ES-I3 (cell line): ENCODE measurements around the gene SFXN1.
"Not testable (repeated sequence)": the region's sequence is repeated elsewhere in the genome, so short reads cannot be mapped to it uniquely, and the experiment has no call there.

Experiments
- H3K36me3 ChIP-seq: 2 replicates; pipeline ENCODE4 v1.6.1; 2013; ENCODE audit warnings: mild to moderate bottlenecking, low read length, control low read depth, moderate library complexity; ENCODE audit not compliant: insufficient read depth
- H3K4me1 ChIP-seq: 2 replicates; pipeline ENCODE4 v1.6.1; 2013; ENCODE audit warnings: mild to moderate bottlenecking, control low read depth, low read length; ENCODE audit not compliant: insufficient read depth
- H3K9ac ChIP-seq: 2 replicates; pipeline ENCODE4 v1.6.1; 2013; ENCODE audit warnings: low read depth, mild to moderate bottlenecking, low read length, moderate library complexity
- H3K9me3 ChIP-seq: 2 replicates; pipeline ENCODE4 v1.6.1; 2013; ENCODE audit warnings: mild to moderate bottlenecking, low read length, moderate library complexity; ENCODE audit not compliant: control insufficient read depth, insufficient read depth

SFXN1 gene

DNA sequence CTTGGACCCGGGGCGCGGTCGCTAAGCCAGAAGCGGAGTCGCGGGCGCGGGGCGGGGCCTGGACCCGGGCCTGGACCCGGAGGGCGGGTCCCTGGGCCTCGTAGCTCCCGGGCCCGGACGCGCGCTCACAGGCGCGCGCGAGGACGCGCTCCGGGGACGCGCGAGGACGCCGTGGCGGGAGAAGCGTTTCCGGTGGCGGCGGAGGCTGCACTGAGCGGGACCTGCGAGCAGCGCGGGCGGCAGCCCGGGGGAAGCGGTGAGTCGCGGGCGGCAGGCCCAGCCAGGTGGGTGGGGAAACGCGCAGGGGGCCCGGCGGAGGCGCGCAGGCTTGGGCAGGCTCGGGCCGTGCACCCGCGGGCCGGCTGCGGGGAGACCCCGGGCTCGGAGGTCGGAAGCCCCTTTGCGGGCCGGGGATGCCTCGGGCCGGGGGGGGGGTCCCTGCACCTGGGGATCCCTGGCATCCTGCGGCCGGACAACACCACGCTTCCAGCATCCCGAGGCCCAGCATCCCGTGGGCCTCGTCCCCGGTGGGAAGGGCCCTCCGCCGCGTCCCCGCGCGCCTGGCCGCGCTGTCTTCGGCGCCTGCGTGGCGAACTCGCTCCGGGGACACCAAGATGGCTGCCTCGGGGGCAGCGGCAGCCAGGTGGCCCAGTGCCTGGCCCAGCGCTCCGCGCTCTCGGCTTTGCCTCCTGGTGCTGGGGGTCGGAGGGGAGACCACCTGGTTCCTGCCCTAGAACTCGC is at the start of gene SFXN1:
SFXN1 (plus strand) TSS at position 177 of the 741 bp plus-strand sequence. CDS start 13,544 bp downstream, outside the sequence.
- Histone ChIP-seq H3K36me3 (peaks cover 5% of the 10 kb centered on the region), H3K4me1 (peaks cover 7% of the 10 kb centered on the region; the same call in 1 of the 2 replicates), H3K9me3 (no peaks in the 10 kb centered on the region), H3K9ac (peak within 1 kb of the TSS; percentile 61)

GRCh38 chr5:175434800-175435199 is 43.6 kb upstream of the SFXN1 start:
- H3K9me3 ChIP-seq, result no peaks in the 10 kb centered on the region
- H3K4me1 ChIP-seq, result peaks cover 38% of the 10 kb centered on the region
- no peak overlapping the region for H3K9ac ChIP-seq
- no peaks in the 10 kb centered on the region for H3K36me3 ChIP-seq

DNA sequence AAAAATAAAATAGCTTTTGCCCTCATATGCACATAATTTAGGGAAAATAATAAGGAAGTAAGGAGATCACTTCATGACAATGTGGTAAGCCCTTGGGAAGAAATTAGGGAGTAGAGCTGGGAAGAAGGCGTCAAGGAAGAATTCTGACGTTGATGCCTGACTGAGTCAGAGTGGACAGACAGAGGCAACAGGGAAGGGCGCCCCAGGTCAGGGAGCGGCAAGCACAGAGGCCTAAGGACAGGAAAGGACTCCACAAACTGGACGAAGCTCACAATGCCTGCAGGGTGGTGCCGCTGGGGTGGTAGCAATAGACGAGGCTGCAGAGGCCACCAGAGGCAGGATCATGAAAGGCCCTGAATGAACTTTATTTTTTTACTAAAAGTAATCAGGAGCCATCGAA is 42.0 kb upstream of the SFXN1 start:
- Histone ChIP-seq H3K36me3 (no peaks in the 10 kb centered on the region), H3K9ac (no peak overlapping the region), H3K4me1 (peaks cover 38% of the 10 kb centered on the region), H3K9me3 (no peaks in the 10 kb centered on the region)

DNA sequence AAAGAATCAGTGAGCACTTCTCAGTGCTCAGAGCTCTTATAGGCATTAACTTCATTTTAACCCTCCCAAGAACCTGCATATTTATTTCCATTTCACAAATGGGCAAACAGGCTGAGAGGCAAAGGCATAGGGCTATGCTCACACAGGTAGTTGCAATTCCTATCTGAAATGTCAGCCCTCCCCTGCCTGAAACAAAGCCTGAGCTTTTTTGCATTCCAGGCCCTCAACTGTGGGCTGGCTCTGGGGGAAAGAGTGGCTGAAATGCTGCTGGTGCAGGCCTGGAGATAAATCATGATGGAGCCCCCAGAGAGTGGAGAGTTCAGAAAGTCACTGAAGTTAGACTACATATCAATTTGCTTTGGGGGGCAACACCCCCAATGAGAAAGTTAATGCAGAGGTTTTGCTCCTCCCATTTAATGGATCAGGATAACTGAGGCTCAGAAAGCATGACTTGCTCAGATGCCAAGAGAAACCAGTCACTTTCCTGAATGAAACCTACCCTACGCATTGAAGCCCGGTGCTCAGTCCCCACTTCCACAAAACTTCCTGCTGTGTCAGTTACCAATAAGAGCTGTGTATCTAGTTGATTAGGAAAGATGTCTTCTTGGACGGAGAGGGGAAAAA is 40.0 kb upstream of the SFXN1 start:
- no peaks in the 10 kb centered on the region for H3K36me3 ChIP-seq
- no peak overlapping the region for H3K9ac ChIP-seq
- H3K9me3 ChIP-seq, result no peaks in the 10 kb centered on the region
- peaks cover 41% of the 10 kb centered on the region for H3K4me1 ChIP-seq

DNA sequence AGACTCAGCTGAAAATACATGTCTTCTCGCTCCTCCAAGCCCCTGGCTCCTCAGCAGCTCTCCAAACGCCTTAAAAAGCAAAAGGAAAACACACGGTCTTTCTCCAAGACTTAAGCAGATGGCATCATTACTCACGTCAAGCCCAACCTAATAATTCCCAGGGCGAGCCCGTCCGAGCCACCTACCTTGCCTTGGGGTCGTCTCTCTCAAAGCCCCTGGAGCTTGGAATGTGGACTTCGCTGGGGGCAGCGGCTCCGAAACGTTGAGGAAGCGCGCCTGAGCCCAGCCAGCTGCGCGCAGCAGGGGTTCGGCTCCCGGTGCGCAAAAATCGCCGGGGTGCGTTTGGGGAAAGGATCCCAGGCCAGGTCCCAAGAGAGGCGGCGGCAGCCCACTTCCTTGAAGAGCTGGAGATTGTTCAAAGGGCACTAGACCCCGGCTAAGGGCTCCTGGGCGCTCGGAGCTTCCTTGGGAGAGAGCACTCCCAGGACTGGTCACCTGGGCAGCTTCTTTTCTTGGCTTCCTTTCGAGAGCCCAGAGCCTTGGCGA is 34.8 kb upstream of the SFXN1 start:
- no peaks in the 10 kb centered on the region for H3K9me3 ChIP-seq
- no peaks in the 10 kb centered on the region for H3K36me3 ChIP-seq
- peak overlapping the region; percentile 53 for H3K9ac ChIP-seq
- peaks cover 14% of the 10 kb centered on the region for H3K4me1 ChIP-seq

DNA sequence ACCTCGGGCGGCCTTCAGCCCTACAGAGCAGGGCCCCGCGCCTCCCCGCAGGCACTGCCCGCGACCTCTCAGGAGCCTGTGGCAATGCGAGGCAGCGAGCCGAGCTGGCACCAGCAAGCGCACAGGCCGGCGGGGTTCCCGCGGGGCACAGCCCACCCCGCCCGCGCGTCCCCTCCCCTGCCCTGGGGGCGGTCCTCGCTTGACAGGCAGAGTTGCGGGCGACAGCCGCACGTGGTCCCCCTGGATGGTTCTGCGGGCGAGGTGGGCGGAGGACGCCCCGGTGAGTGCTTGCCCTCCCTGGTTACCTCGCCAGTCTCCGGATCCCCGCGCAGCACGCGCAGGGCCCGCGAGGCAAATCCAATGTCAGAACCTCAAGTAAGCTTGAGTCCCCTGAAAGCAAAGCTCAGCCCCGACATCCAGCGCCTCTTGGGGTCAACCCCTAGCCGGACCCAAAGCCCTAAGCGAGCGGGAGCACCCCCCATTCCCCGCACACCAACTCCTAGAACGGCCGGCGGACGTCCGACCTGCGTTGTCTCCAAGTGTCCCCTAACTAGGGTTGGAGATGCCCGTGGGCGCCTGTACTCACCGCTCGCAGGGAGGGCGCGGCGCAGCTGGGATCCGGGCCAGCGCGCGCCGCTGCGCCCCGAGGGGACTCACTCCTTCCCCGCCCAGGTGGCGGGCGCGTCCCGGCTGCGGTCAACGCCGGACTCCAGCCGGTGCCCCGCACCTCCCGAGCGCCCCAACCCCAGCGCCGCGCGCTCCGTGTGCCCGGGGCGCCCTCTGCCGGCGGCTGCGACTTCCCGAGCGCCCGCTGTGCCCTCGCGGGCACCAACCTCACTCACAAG is 34.1 kb upstream of the SFXN1 start, which contains the start of gene DRD1:
DRD1 (minus strand) TSS at position 123 of the 845 bp plus-strand sequence. CDS start 1,083 bp downstream, outside the sequence.
- peaks cover 14% of the 10 kb centered on the region for H3K4me1 ChIP-seq
- peak within 1 kb of the TSS; percentile 53 for H3K9ac ChIP-seq
- H3K36me3 ChIP-seq, result no peaks in the 10 kb centered on the region
- H3K9me3 ChIP-seq, result no peaks in the 10 kb centered on the region

DNA sequence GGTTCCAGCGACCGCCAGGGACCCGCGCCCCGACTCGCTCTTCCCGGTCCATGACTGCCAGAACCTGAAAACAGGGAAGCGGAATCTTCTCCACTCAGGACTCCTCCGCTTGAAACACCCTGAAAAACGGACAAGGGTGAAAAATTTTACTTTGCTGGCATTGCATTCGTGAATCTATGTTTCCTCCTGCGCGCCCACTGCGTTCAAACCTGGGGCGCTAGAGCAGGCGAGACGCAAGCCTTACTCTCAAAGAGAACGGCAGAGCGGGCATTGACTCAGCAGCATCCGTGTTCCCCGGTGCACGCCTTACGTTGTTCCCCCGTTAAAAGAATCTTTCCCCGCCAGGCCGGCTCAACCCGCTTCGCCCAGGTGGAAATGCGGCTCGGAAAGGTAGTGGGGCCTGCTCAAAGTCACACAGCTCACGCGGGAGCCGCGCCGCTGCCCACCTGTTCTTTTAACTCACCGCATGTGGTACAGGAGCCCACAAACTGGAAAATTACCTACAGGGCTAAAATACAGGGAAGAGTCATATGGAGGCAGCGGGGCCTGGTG is 33.4 kb upstream of the SFXN1 start:
- peak overlapping the region; percentile 53 for H3K9ac ChIP-seq
- H3K4me1 ChIP-seq, result peaks cover 14% of the 10 kb centered on the region
- H3K36me3 ChIP-seq, result no peaks in the 10 kb centered on the region
- no peaks in the 10 kb centered on the region for H3K9me3 ChIP-seq

GRCh38 chr5:175446378-175446777 is 32.0 kb upstream of the SFXN1 start:
- H3K9me3 ChIP-seq, H3K9ac ChIP-seq, H3K36me3 ChIP-seq: not testable (repeated sequence)
- H3K4me1 ChIP-seq, result peaks cover 14% of the 10 kb centered on the region

- Histone ChIP-seq H3K9ac (no peak overlapping the region), H3K4me1 (peaks cover 14% of the 10 kb centered on the region), H3K36me3 (no peaks in the 10 kb centered on the region), H3K9me3 (no peaks in the 10 kb centered on the region)
Observed at GRCh38 chr5:175447571-175447970, 30.8 kb upstream of the SFXN1 start.

- Histone ChIP-seq H3K9me3 (no peaks in the 10 kb centered on the region), H3K36me3 (no peaks in the 10 kb centered on the region), H3K9ac (no peak overlapping the region), H3K4me1 (peaks cover 12% of the 10 kb centered on the region)
Observed at GRCh38 chr5:175448276-175448675, 30.1 kb upstream of the SFXN1 start.

DNA sequence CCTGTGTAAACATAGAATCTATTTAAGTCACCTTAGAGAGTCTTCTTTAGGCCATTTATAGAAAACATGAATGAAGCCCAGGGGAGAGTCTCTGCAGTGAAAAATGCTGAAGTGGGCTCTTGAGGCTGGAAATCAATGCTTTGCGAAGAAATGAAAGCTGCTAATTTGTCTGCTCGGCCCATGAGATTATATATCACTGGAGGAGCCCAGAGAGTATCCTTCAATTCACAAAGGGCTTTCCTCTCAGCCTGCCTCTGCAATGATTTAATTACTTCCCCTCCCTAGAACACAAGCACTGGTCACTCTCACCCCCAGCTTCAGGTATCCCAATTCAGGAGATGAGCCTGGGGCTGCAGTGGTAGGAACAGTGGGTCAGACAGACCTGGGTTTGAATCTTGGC is 26.2 kb upstream of the SFXN1 start:
- peaks cover 11% of the 10 kb centered on the region for H3K4me1 ChIP-seq
- H3K9ac ChIP-seq, result no peak overlapping the region
- no peaks in the 10 kb centered on the region for H3K9me3 ChIP-seq
- no peaks in the 10 kb centered on the region for H3K36me3 ChIP-seq

- not testable (repeated sequence) for H3K9ac ChIP-seq, H3K9me3 ChIP-seq, H3K4me1 ChIP-seq, H3K36me3 ChIP-seq
Observed at GRCh38 chr5:175454338-175454737, 24.0 kb upstream of the SFXN1 start.

DNA sequence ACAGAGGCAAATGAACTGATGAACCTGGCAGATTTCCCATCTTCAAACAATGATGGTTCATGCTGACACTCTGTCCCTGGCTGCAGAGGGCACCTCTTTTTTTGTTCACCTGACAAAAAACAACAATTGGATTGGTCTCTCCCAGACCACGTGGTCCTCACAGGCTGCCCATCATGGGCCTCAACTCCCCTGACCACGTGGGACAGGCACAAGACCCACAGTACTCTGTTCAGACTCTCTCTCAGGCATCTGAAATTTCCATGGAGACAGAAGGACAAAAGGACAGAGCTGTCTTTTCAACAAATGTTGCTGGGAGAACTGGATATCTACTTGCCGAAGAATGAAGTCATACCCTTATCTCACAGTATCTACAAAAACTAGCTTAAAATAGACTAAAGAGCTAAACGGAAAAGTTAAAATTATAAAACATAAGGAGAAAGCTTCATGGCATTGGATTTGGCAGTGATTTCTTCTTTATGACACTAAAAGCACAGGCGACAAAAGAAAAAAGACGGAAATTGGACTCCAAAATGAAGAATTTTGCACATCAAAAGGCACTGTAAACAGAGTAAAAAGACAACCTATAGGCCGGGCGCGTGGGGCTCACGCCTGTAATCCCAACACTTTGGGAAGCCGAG is 22.1 kb upstream of the SFXN1 start:
- no peak overlapping the region for H3K9ac ChIP-seq
- no peaks in the 10 kb centered on the region for H3K36me3 ChIP-seq
- no peaks in the 10 kb centered on the region for H3K4me1 ChIP-seq
- no peaks in the 10 kb centered on the region for H3K9me3 ChIP-seq

GRCh38 chr5:175457466-175457865 is 20.9 kb upstream of the SFXN1 start:
- Histone ChIP-seq H3K9ac (no peak overlapping the region), H3K4me1 (no peaks in the 10 kb centered on the region), H3K36me3 (no peaks in the 10 kb centered on the region), H3K9me3 (no peaks in the 10 kb centered on the region)
